SH-SY5Y (cell line): Measurements from ENCODE around the gene MTCL1.

ENCODE experiments used
- GATA2 ChIP-seq: IDR thresholded peaks from 2 replicates; pipeline ENCODE4 v1.6.1; 2011; ENCODE audit warnings: mild to moderate bottlenecking, low read depth, low read length
- GATA3 ChIP-seq: IDR thresholded peaks from 2 replicates; pipeline ENCODE4 v1.6.1; 2011; ENCODE audit warnings: low read depth, mild to moderate bottlenecking, low read length, moderate library complexity

- TF ChIP-seq GATA2 (no peak), GATA3 (no peak)
Observed at GRCh38 chr18:8668381-8668780, 37.0 kb upstream of the MTCL1 start.
